Endodermal cell (in vitro differentiated cells): ENCODE measurements around the gene FAM219B. TPM values are rescaled to one million over a fixed set of nuclear protein-coding genes. Genes with fewer than 3 reads are reported as not detected.
"Not testable (repeated sequence)": the region's sequence is repeated elsewhere in the genome, so short reads cannot be mapped to it uniquely, and the experiment has no call there.

Source experiments
- DNase-seq: peaks from one replicate; pipeline ENCODE4 v3.0.0-alpha.2; 2017
- H3K27ac ChIP-seq: 2 replicates; pipeline ENCODE4 v1.5.1; 2013; ENCODE audit warnings: mild to moderate bottlenecking, low read depth, low read length, moderate library complexity
- H3K27me3 ChIP-seq: 2 replicates; pipeline ENCODE4 v1.6.1; 2013; ENCODE audit warnings: mild to moderate bottlenecking, low read length, moderate library complexity; ENCODE audit not compliant: insufficient read depth, control insufficient read depth, poor library complexity, severe bottlenecking
- H3K36me3 ChIP-seq: 2 replicates; pipeline ENCODE4 v1.7.0; 2013; ENCODE audit warnings: mild to moderate bottlenecking, low read length, moderate library complexity; ENCODE audit not compliant: control insufficient read depth, insufficient read depth
- H3K4me1 ChIP-seq: one replicate; pipeline ENCODE4 v1.7.0; 2013; ENCODE audit warnings: low read length; ENCODE audit not compliant: control insufficient read depth, insufficient read depth
- H3K4me3 ChIP-seq: 2 replicates; pipeline ENCODE4 v1.5.1; 2013; ENCODE audit warnings: mild to moderate bottlenecking, low read length, moderate library complexity
- H3K9ac ChIP-seq: 2 replicates; pipeline ENCODE4 v1.6.1; 2013; ENCODE audit warnings: mild to moderate bottlenecking, low read length, moderate library complexity; ENCODE audit not compliant: poor library complexity, severe bottlenecking; ENCODE audit errors: extremely low read depth
- H3K9me3 ChIP-seq: 2 replicates; pipeline ENCODE4 v1.6.1; 2013; ENCODE audit warnings: mild to moderate bottlenecking, low read length, moderate library complexity; ENCODE audit not compliant: control insufficient read depth
- H3K27ac Mint-ChIP-seq: 2 replicates; pipeline ENCODE4 v1.8.0; 2020; ENCODE audit warnings: mixed read lengths
- H3K27me3 Mint-ChIP-seq: 2 replicates; pipeline ENCODE4 v1.8.0; 2021; ENCODE audit warnings: mild to moderate bottlenecking, mixed read lengths; ENCODE audit not compliant: insufficient read depth
- H3K36me3 Mint-ChIP-seq: 2 replicates; pipeline ENCODE4 v1.8.0; 2020; ENCODE audit warnings: low read depth, mixed read lengths
- H3K4me1 Mint-ChIP-seq: 2 replicates; pipeline ENCODE4 v1.8.0; 2020; ENCODE audit warnings: mixed read lengths
- H3K4me3 Mint-ChIP-seq: 2 replicates; pipeline ENCODE4 v1.8.0; 2020; ENCODE audit warnings: mild to moderate bottlenecking, moderate library complexity, mixed read lengths
- H3K9me3 Mint-ChIP-seq: 2 replicates; pipeline ENCODE4 v1.8.0; 2020; ENCODE audit warnings: mild to moderate bottlenecking, mixed read lengths
- WGBS, 2 experiments: methylation state at CpG; one replicate each; pipeline versions ENCODE4 v1.1.5 to v1.1.7; 2013; ENCODE audit warnings: missing lambda C conversion rate in 2 of 2, mixed read lengths in 1 of 2; ENCODE audit not compliant: insufficient coverage in 1 of 2, insufficient read length in 1 of 2; 5-methylcytosine and 5-hydroxymethylcytosine counted together
- total RNA-seq, 2 donors: library from RNA; stranded (reverse); fragmentation: NEBNext Ultra II Directional in 1 of 2; extraction: Animal tissue kit (Norgen Biotek cat#: 25700) in 1 of 2; gene quantifications; 2 replicates in 1 of 2; 3 replicates in 1 of 2; pipeline ENCODE4 v1.2.1, GENCODE V29; 2021
- TF ChIP-seq, protein P1 (sequence below): fragments of 200-600 bp; sonication (generic); conservative IDR thresholded peaks from 2 replicates; pipeline ENCODE4 v1.5.0; 2021; ENCODE audit warnings: antibody characterized with exemption, mild to moderate bottlenecking

FAM219B gene
- total RNA-seq, 2 donors from 2014 or later: 109 to 112 TPM

DNA sequence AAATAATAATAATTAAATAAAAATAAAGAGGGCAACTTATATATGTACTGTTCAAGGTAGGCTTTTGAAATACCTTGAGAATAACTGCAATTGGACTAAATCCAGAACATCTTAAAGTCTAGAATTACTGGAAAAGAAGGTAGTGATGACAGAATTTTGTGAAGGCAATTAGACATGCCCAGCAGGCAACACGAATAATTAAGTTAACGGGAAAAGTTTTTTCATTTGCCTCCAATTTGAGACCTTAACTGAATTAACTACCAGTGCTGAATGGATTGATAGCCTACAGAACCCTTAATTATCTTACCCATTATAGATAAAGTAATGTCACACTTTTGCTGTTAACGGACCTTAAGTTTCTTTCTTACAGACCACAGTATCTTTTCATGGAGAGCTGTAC lies 17.9 kb upstream of the FAM219B start:
- no peaks in the 10 kb centered on the region for H3K4me1 Mint-ChIP-seq
- TF ChIP-seq, protein P1, sequence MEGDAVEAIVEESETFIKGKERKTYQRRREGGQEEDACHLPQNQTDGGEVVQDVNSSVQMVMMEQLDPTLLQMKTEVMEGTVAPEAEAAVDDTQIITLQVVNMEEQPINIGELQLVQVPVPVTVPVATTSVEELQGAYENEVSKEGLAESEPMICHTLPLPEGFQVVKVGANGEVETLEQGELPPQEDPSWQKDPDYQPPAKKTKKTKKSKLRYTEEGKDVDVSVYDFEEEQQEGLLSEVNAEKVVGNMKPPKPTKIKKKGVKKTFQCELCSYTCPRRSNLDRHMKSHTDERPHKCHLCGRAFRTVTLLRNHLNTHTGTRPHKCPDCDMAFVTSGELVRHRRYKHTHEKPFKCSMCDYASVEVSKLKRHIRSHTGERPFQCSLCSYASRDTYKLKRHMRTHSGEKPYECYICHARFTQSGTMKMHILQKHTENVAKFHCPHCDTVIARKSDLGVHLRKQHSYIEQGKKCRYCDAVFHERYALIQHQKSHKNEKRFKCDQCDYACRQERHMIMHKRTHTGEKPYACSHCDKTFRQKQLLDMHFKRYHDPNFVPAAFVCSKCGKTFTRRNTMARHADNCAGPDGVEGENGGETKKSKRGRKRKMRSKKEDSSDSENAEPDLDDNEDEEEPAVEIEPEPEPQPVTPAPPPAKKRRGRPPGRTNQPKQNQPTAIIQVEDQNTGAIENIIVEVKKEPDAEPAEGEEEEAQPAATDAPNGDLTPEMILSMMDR: no peak
- no peak overlapping the region for H3K4me3 Mint-ChIP-seq
- Histone ChIP-seq H3K4me1 (no peaks in the 10 kb centered on the region), H3K27me3 (no peaks in the 10 kb centered on the region), H3K4me3 (no peak overlapping the region), H3K36me3 (peaks cover 85% of the 10 kb centered on the region), H3K9ac (no peak overlapping the region), H3K27ac (no peak overlapping the region), H3K9me3 (no peaks in the 10 kb centered on the region)
- DNase-seq: no peak
- H3K9me3 Mint-ChIP-seq: no peaks in the 10 kb centered on the region
- WGBS, 2 experiments: 92 to 100% methylated on average over 1 to 3 of the region's 3 CpGs
- H3K27me3 Mint-ChIP-seq: no peaks in the 10 kb centered on the region
- peaks cover 69% of the 10 kb centered on the region for H3K36me3 Mint-ChIP-seq
- no peak overlapping the region for H3K27ac Mint-ChIP-seq

DNA sequence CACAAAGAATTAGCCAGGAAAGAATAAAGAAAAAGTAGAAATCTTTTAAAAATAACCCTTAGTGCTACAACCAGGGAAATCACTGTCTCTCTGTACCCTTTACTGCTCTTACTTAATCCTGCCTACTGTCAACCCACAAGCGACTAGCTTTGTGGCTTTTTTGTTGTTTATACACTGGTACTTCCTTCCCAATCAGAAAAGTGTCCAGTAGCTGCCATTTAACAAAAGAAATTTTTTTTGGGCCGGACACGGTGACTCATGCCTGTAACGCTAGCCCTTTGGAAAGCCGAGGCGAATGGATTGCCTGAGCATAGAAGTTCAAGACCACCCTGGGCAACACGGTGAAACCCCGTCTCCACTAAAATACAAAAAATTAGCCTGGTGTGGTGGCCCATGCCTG lies 13.8 kb upstream of the FAM219B start:
- 94 to 97% methylated on average over 8 of the region's 8 CpGs for WGBS, 2 experiments
- TF ChIP-seq, protein P1: no peak
- Histone ChIP-seq H3K4me1 (no peaks in the 10 kb centered on the region), H3K4me3 (no peak overlapping the region), H3K36me3 (peaks cover 83% of the 10 kb centered on the region), H3K27ac (no peak overlapping the region), H3K9ac (no peak overlapping the region), H3K9me3 (no peaks in the 10 kb centered on the region), H3K27me3 (no peaks in the 10 kb centered on the region)
- DNase-seq: no peak
- Mint-ChIP-seq H3K4me3 (no peak overlapping the region), H3K9me3 (no peaks in the 10 kb centered on the region), H3K36me3 (peaks cover 66% of the 10 kb centered on the region), H3K4me1 (no peaks in the 10 kb centered on the region), H3K27ac (no peak overlapping the region), H3K27me3 (no peaks in the 10 kb centered on the region)

DNA sequence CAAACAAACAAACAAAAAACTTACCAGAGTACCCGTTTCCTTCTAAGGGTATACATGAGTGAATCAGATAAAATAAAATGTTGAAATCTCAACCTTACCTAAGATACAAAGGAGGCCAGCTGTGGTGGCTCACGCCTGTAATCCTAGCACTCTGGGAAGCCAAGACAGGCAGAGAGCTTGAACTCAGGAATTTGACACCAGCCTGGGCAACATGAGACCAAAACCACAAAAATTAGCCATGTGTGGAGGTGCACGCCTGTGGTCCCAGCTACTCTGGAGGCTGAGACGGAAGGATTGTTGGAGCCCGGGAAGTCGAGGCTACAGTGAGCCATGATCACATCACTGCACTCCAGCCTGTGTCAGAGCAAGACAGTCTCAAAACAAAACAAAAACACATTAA lies 11.0 kb upstream of the FAM219B start:
- H3K4me3 ChIP-seq: no peak overlapping the region
- Mint-ChIP-seq H3K4me1 (no peaks in the 10 kb centered on the region), H3K36me3 (peaks cover 69% of the 10 kb centered on the region), H3K27me3 (no peaks in the 10 kb centered on the region), H3K9me3 (no peaks in the 10 kb centered on the region), H3K4me3 (no peak overlapping the region), H3K27ac (no peak overlapping the region)
- no peaks in the 10 kb centered on the region for H3K4me1 ChIP-seq
- no peak overlapping the region for H3K9ac ChIP-seq
- no peak overlapping the region for H3K27ac ChIP-seq
- H3K36me3 ChIP-seq: peaks cover 81% of the 10 kb centered on the region
- no peaks in the 10 kb centered on the region for H3K27me3 ChIP-seq
- no peak for DNase-seq
- H3K9me3 ChIP-seq: no peaks in the 10 kb centered on the region
- TF ChIP-seq, protein P1: no peak
- WGBS, 2 experiments: 93 to 94% methylated on average over 5 of the region's 6 CpGs

DNA sequence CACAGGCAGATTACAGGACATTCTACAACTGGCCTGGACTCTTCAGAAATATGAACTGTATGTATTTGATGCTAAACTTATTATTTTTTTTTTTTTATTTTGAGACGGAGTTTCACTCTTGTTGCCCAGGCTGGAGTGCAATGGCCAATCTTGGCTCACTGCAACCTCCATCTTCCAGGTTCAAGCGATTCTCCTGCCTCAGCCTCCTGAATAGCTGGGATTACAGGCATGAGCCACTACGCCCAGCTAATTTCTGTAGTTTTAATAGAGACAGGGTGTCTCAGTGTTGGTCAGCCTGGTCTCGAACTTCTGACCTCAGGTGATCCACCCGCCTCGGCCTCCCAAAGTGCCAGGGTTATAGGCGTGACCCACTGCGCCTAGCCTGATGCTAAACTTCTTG lies 7.1 kb upstream of the FAM219B start:
- not testable (repeated sequence) for H3K9me3 ChIP-seq, H3K9me3 Mint-ChIP-seq, H3K27me3 Mint-ChIP-seq, H3K27ac ChIP-seq, H3K4me3 ChIP-seq, H3K27me3 ChIP-seq, H3K4me3 Mint-ChIP-seq, H3K9ac ChIP-seq, H3K4me1 Mint-ChIP-seq, H3K27ac Mint-ChIP-seq, DNase-seq, H3K4me1 ChIP-seq
- H3K36me3 Mint-ChIP-seq: peaks cover 55% of the 10 kb centered on the region
- peaks cover 65% of the 10 kb centered on the region for H3K36me3 ChIP-seq
- WGBS, 2 experiments: 92 to 98% methylated on average over 8 of the region's 8 CpGs
